Measurements from ENCODE around the gene YBEY. TPM values are rescaled to one million over a fixed set of nuclear protein-coding genes. Genes with fewer than 3 reads are reported as not detected.
A peak's percentile ranks its signal among the peaks of the same experiment; 100 is the strongest.

The YBEY gene
- total and polyA plus RNA-seq, 10 donors, result 7.8 to 32.0 (median 14.2) TPM

DNA sequence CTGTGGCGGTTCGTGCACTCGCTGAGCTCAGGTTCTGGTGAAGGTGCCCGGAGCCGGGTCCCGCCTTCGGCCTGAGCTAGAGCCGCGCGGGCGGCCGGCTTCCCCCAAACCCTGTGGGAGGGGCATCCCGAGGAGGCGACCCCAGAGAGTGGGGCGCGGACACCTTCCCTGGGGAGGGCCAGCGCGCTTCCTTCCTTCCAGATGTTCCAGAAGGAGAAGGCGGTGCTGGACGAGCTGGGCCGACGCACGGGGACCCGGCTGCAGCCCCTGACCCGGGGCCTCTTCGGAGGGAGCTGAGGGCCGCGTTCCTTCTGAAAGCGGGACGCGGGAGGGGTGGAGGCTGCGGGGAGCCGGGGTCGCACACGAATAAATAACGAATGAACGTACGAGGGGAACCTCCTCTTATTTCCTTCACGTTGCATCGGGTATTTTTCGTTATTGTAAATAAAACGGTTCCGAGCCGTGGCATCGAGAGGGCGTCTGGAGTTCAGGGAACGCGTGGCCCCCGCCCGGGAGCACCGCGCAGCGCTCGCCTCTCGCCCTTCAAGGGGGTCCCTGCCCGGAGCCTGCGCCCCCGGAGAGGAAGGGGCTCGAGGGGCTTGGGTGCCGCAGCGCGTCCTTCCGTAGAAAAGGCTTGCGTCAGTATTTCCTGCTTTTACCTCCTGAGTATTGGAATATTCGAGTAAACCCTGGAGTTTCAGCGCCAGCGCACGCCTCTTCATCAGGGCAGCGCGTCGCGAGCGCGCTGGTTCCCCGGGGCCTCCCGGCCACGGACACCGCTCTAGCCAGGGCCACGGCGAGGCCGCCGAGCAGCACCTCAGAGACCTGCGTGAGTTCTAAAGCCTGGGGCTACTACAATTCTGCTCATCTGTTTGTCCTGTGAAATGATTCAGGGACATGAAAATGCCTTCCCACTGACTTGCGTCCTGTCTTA is 11.5 kb downstream of the YBEY start:
- WGBS, 5 donors, result 3 to 23% (median 7%) methylated on average over 29 to 84 of the region's 84 CpGs
- peaks cover 0 to 35% (median 0%) of the 10 kb centered on the region in 6 donors for H3K36me3 ChIP-seq

DNA sequence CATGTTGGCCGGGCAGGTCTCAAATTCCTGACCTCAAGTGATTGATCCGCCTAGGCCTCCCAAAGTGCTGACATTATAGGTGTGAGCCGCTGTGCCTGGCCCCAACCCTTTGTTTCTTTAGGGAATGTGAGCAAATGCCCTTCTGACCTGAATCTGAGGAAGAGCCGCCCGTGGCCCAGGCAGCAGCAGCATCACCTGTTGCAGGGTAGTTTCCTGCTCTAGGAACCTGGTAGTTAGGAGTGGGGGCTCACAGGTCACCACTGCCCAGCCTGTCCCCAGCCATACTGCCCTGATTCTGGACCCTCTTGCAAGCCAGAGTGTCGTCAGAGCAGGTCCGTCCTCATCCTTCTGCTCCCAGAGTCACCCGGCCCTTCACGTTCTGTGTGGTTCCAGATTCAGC is 13.0 kb downstream of the YBEY start:
- DNase-seq, result no peak
- H3K4me1 ChIP-seq, result peaks cover 6 to 36% (median 19%) of the 10 kb centered on the region in 6 donors
- intact Hi-C loops (cut with DNase I; ENCODE audit: low total_unique reads), result no loop called here
- TF ChIP-seq POLR2AphosphoS5 (IDR thresholded peaks at IDR 0.05) (no peak), POLR2A (IDR thresholded peaks at IDR 0.05) (no peak)
- TF ChIP-seq, protein P1, sequence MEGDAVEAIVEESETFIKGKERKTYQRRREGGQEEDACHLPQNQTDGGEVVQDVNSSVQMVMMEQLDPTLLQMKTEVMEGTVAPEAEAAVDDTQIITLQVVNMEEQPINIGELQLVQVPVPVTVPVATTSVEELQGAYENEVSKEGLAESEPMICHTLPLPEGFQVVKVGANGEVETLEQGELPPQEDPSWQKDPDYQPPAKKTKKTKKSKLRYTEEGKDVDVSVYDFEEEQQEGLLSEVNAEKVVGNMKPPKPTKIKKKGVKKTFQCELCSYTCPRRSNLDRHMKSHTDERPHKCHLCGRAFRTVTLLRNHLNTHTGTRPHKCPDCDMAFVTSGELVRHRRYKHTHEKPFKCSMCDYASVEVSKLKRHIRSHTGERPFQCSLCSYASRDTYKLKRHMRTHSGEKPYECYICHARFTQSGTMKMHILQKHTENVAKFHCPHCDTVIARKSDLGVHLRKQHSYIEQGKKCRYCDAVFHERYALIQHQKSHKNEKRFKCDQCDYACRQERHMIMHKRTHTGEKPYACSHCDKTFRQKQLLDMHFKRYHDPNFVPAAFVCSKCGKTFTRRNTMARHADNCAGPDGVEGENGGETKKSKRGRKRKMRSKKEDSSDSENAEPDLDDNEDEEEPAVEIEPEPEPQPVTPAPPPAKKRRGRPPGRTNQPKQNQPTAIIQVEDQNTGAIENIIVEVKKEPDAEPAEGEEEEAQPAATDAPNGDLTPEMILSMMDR (IDR thresholded peaks at IDR 0.05 in 8 of 11, conservative IDR thresholded peaks at IDR 0.05 in 3 of 11), result no peak
- peaks cover 0 to 20% (median 7%) of the 10 kb centered on the region in 7 donors for H3K27me3 ChIP-seq (replicated peaks in 1 of 7)
- H3K27ac ChIP-seq, result no peak overlapping the region
- peaks cover 0 to 39% (median 0%) of the 10 kb centered on the region in 6 donors for H3K36me3 ChIP-seq
- 84 to 93% (median 88%) methylated on average over 9 of the region's 9 CpGs for WGBS, 5 donors
- H3K4me3 ChIP-seq, result no peak overlapping the region
- H3K9me3 ChIP-seq, result no peaks in the 10 kb centered on the region

More for the DNA sequence above, 11.5 kb downstream of the YBEY start:
- TF ChIP-seq POLR2AphosphoS5 (IDR thresholded peaks at IDR 0.05), result peak in 2 of 3 donors; percentile 33 to 54
- TF ChIP-seq, protein P1 (IDR thresholded peaks at IDR 0.05 in 8 of 11, conservative IDR thresholded peaks at IDR 0.05 in 3 of 11), result no peak
- DNase-seq, result peak; percentile 76
- Histone ChIP-seq H3K27ac (peak overlapping the region in 6 of 8 donors; percentile 32 to 79 (median 54)), H3K27me3 (replicated peaks in 1 of 7) (peaks cover 0 to 20% (median 7%) of the 10 kb centered on the region in 7 donors), H3K4me3 (peak overlapping the region; percentile 33 to 68 (median 47)), H3K4me1 (peaks cover 6 to 36% (median 19%) of the 10 kb centered on the region in 6 donors), H3K9me3 (no peaks in the 10 kb centered on the region)
- intact Hi-C loops (cut with DNase I; ENCODE audit: low total_unique reads), result no loop called here

DNA sequence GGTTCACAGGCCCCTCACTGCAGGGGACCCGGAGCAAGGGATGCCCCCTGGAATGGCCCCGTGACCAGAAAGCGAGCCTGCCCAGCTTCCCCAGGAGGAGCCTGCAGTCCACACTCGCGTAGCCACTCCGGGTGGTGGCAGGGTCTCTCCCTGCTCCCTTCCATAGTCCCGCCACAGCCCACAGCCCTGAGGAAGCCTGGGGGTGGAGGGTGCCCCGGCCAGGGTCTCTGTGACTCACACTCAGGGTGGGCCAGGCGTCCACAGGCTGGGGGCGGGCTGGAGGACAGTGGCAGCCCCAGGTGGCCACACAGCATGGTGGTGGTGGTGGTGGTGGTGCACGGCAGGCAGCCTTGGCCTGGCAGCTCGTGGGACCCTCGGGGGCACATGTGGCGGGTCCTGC is 15.6 kb downstream of the YBEY start:
- H3K9me3 ChIP-seq, result no peaks in the 10 kb centered on the region
- intact Hi-C loops (cut with DNase I; ENCODE audit: low total_unique reads), result no loop called here
- no peak for TF ChIP-seq POLR2A (IDR thresholded peaks at IDR 0.05)
- TF ChIP-seq, protein P1 (IDR thresholded peaks at IDR 0.05 in 8 of 11, conservative IDR thresholded peaks at IDR 0.05 in 3 of 11), result no peak
- no peak for TF ChIP-seq POLR2AphosphoS5 (IDR thresholded peaks at IDR 0.05)
- H3K27ac ChIP-seq, result no peak overlapping the region
- H3K36me3 ChIP-seq, result peaks cover 0 to 63% (median 0%) of the 10 kb centered on the region in 6 donors
- 92 to 97% (median 96%) methylated on average over 10 to 14 of the region's 14 CpGs for WGBS, 5 donors
- no peak overlapping the region for H3K4me3 ChIP-seq
- no peak for DNase-seq
- peaks cover 6 to 15% (median 13%) of the 10 kb centered on the region in 6 donors for H3K4me1 ChIP-seq
- peaks cover 0 to 15% (median 7%) of the 10 kb centered on the region in 7 donors for H3K27me3 ChIP-seq (replicated peaks in 1 of 7)

- Histone ChIP-seq H3K9me3 (no peaks in the 10 kb centered on the region), H3K27me3 (replicated peaks in 1 of 7) (no peaks in the 10 kb centered on the region), H3K4me3 (no peak overlapping the region), H3K27ac (no peak overlapping the region), H3K4me1 (no peaks in the 10 kb centered on the region), H3K36me3 (peaks cover 0 to 85% (median 0%) of the 10 kb centered on the region in 6 donors)
- intact Hi-C loops (cut with DNase I; ENCODE audit: low total_unique reads), result no loop called here
- 87 to 100% (median 96%) methylated on average over 5 of the region's 5 CpGs for WGBS, 5 donors
- DNase-seq, result no peak
- TF ChIP-seq POLR2AphosphoS5 (IDR thresholded peaks at IDR 0.05) (no peak), POLR2A (IDR thresholded peaks at IDR 0.05) (no peak)
- TF ChIP-seq, protein P1 (IDR thresholded peaks at IDR 0.05 in 8 of 11, conservative IDR thresholded peaks at IDR 0.05 in 3 of 11), result no peak
Measured at GRCh38 chr21:46304437-46304836, 18.3 kb downstream of the YBEY start.
